GM21381 (cell line): ENCODE data around the gene CREB3L4.
"Not testable (repeated sequence)": the region's sequence is repeated elsewhere in the genome, so short reads cannot be mapped to it uniquely, and the experiment has no call there.

ENCODE experiments used
- ATAC-seq: cut with Tn5 transposase; IDR thresholded peaks from one replicate; pipeline ENCODE4 v1.9.1; 2021; ENCODE audit warnings: mild to moderate bottlenecking, moderate library complexity; ENCODE audit not compliant: unreplicated experiment

Gene CREB3L4

GRCh38 chr1:153958111-153958960, 9.4 kb upstream of the CREB3L4 start, which contains the start of gene CRTC2:
TSS of gene CRTC2 (minus strand) at chr1:153958612. CDS start at chr1:153958497, 115 bp downstream.
- ATAC-seq = peak; percentile 62

- ATAC-seq = no peak
Observed at GRCh38 chr1:153958961-153959260, 8.8 kb upstream of the CREB3L4 start.

- no peak for ATAC-seq
Observed at GRCh38 chr1:153959454-153959853, 8.2 kb upstream of the CREB3L4 start.

DNA sequence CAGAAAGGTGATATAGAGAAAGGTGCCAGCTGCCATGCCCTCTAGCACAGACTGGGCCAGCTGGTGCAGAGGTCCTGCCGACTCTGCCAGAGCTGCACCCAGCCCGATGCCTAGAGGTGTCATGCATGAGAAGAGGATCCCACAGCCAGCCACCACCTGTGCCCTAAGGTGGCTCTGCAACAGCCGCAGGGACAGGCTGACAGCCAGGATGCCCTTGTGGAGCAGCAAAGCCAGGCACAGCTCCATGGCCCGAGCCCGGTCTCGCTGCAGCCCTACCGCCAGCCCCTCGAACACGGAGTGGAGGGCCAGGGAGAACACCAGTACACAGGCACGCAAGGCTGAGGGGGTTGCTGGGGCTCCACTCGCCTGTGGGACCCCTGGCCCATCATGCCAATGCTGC, 7.5 kb upstream of the CREB3L4 start:
- no peak for ATAC-seq

DNA sequence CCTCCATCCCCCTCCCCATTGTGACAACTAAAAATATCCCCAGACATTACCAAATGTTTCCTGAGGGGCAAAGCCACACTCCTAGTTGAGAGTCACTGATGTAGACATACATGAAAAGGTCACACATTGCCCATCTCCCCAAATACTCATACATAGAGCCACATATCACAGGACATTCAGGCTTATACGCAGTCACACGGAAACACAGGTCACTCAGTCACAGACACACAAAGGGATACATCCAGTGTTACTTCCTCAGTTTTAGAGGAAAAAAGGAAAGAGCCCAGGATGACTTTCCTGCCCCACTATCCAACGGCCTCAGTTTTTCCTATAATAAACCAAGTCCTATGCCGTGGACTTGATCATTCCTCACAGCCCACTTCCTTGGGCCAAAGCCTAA, 6.3 kb upstream of the CREB3L4 start:
- ATAC-seq = no peak

- no peak for ATAC-seq
Observed at GRCh38 chr1:153962088-153963029, 5.3 kb upstream of the CREB3L4 start.

DNA sequence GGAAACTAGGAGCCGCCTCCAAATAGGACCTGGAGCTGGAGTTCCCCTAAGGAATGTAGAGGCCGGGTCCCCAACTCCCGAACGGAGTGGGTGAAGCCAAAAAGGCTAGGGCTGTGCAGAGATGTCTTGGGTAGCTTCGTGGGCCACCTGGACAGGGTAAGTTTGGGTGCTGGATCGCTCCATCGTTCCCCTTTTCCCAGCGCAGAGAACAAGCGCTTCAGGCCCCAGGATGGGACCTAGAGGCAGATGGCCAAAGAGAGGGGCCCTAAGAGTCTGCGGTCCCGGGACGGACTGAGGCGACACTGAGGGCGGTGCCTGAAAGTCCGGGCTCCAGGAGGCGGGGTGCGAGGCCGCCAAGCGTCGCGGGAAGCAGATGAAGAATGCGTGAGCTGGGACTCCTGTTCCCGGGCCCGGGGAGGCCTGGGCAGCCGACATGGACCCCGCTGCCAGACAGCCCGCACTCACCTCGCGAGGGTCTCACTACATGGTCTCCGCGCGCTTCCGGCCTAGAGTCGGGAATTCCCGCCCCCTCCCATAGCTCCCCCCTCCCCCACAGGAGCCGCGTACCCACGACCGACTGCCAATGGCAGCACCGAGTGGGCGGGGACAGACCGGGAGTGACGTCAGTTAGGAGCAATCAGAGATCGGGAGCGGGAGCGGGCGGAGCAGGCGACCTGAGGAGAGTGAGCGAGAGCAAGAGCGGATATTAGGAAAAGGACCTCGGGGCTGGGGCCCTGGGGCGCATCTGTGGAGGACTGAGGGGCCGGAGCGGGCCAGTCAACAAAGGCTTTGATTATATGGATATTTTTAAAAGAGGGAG, 4.5 kb upstream of the CREB3L4 start, which contains the start of gene SLC39A1:
TSS of gene SLC39A1 (minus strand) at position 508 of the 820 bp plus-strand sequence. CDS start 822 bp downstream, outside the sequence.
- peak; percentile 50 for ATAC-seq

DNA sequence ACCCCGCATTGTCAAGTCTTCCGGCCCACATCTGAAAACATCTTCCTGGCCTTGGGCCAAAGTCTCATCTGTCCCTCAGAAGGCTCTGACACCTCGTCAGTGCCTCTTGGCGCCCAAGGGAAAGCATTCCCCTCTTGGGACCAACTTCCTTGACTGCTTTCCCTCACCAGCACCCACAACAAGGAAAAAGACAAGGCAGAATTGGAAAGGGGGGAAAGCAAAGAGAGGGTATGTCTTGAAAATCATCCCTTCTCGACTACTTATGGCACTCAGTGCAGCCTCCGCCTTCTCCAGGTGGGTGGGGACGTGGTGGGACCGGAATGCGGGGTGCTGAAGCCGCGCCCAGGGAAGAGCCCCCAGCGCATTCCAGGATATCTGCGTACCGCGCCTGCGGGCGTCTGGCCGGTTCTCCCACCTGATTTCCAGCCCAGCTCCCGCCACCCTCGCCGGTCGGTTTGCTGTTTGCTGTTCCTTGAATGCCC, 3.8 kb upstream of the CREB3L4 start:
- ATAC-seq = no peak

DNA sequence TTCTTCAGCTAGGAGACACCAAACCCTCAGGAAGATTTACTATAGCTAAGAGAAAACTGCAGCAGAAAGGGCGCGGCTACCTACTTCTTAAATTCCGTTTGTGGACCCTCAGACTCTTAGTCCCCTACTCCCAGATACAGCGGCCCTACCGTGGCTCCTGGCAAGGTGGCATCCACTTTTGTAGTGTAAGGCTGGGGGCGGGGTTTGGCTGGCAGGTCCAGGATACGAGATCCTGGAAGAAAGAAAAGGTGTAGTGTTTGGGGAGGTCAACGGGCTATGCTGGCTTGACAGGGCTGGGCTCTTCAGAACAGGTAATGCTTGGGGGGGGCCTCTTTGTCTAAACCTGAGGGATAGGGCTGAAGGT, 280 bp downstream of the CREB3L4 start:
- ATAC-seq = no peak

- no peak for ATAC-seq
Observed at GRCh38 chr1:153968408-153968807, 706 bp downstream of the CREB3L4 start.

- ATAC-seq = no peak
Observed at GRCh38 chr1:153968972-153969371, 1.3 kb downstream of the CREB3L4 start.

DNA sequence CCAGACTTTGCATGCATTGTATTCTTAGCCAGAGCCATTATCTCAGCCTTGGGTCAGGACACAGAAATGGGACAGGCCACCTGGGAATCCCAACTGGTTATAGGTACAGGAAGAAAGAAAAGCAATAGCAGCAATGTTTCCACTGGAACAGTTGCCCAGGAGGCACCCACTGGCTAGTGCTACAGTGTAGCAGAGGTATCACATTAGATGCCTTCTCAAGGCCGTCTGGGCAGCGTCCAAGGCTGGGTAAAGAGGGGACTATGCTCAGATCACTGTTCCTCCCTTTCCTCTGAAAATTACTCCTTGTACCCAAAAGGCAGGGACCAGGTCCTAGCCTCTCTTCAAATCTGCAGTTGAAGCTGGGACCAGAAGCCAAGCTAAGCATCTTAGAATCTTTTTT, 2.6 kb downstream of the CREB3L4 start:
- ATAC-seq = no peak

GRCh38 chr1:153973071-153973470, 5.4 kb downstream of the CREB3L4 start:
- no peak for ATAC-seq

- ATAC-seq = no peak
Observed at GRCh38 chr1:153973525-153973924, 5.8 kb downstream of the CREB3L4 start.

GRCh38 chr1:153976819-153977249, 9.1 kb downstream of the CREB3L4 start:
- ATAC-seq = peak; percentile 7

DNA sequence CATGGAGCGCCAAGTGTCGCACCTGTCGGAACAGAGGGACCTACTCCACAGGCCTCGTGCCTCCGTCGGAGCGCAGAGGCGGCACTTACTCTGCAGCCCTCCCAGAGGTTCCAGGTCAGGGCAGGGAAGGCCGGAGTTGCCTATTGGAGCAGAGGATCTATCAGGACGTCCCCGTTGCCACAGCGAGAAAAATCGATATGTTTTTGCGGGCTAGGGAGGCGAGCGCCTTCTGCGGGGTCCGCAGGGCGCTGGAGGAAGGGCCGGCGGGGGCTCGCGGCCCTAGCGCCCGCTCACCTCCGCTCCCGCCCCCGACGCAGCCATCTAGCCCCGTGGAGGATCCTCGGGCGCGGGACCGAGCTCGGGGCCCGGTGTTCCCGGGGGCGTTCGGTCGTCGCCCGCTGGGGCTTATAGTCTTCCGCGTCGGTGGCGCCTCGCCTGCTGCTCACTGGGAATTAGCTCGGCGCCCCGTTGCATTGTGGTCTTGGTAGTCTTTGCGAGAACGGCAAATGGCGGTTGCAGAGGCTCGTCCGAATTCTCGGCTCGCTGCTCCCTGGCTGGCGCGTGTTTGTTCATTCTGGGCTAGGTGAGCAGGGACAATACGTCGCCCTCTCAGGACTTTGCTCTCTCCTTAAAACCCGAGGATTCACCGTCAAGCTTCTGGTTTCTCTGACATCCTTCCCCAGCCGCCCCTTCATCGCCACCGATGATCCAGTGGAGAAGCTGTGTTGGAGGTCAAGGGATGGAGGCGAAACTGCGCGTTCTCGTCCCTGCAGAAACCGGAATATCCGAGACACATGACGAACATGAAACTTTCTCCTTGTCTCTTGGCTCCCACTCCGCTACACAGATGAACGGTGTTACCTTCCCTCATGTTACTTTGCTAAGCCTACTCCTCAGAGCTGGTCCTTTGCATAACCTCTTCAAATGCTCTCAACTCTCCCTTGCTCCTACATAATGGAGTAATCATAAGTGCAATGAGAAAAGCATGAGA, 9.8 kb downstream of the CREB3L4 start, which contains the start of gene JTB:
TSS of gene JTB (minus strand) at position 425 of the 991 bp plus-strand sequence. CDS start at position 3, 422 bp downstream.
- peak; percentile 84 for ATAC-seq

- ATAC-seq = no peak
Observed at GRCh38 chr1:153978274-153978909, 10.7 kb downstream of the CREB3L4 start.

- not testable (repeated sequence) for ATAC-seq
Observed at GRCh38 chr1:153979091-153979490, 11.4 kb downstream of the CREB3L4 start.

DNA sequence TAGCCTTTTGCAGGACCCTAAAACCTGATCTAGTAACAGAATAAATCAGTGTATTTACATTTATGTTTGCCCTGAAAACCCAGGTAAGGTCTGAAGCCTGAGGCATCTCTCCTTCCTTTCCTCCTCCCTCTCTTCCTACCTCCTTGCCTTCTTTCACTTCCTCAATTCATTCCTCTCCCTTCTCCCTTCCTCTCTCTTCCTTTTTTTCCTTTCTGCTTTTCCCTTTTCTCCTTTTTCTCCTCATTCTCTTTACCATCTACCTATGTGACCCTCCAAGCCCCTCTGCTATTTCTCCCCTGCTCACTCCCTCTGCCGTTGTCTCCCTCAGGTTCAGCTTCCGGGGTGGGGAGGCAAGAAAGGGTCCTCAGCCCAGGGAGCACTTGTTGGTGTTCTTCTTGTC, 14.0 kb downstream of the CREB3L4 start:
- ATAC-seq = not testable (repeated sequence)
